Activated CD4-positive, alpha-beta T cell treated with anti-CD3 and anti-CD28 coated beads, Interleukin-2, amount 50 U/mL, for 16 hours (primary cell): Measurements from ENCODE around the gene PSORS1C1.
A peak's percentile ranks its signal among the peaks of the same experiment; 100 is the strongest.
"Not testable (repeated sequence)": the region's sequence is repeated elsewhere in the genome, so short reads cannot be mapped to it uniquely, and the experiment has no call there.

Experiments used
- DNase-seq: peaks from one replicate; pipeline ENCODE4 v3.0.0-alpha.2; 2020

The PSORS1C1 gene

GRCh38 chr6:31161216-31162126 lies 46.9 kb downstream of the PSORS1C1 start:
- DNase-seq, result no peak

DNA sequence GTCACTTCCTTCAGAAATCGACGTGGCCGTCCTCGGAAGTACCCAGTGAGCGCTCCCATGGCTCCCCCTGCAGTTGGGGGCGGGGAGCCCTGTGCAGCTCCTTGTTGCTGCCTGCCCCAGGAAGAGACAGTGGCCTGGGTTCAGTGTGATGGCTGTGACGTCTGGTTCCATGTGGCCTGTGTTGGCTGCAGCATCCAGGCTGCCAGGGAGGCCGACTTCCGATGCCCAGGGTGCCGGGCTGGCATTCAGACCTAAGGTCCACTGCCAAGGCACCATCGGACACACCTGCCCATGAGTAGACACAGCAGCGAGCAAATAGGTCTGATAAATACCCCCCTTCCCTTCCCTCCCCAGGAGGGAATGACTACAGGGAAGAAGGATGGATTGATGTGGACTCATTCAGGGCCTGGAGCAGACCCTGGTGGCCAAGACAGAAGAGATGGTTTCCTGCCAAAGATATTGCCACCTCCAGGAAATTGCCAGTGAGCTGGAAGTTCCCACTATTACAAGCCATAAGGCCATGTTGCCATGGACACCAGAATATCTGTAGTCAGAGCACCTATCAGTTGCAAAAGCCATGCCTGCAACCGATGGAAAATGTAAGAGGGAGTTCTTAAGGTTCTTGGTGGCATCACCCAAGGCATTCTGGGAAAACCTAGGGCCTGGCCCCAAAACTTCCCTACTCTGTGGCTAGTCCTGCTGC lies 48.0 kb downstream of the PSORS1C1 start:
- no peak for DNase-seq

DNA sequence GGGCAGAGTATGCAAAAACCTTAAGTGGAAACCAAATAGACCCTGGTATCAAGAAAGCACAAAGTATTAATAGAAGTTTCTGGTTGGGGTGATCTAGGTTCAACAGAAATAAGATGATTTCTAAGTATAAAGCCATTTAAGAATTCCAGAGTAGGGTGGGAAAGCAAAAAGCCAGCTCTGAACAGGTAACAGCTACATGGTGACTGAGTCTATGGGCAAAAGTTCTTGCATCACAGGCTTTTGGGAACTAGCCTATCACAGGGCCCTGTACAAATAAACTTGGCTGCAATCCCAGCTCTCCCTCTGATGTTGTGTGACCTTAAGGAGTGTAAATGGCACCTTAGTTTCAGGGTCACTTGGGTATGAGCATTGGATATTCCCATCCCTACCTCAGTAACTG lies 49.3 kb downstream of the PSORS1C1 start:
- DNase-seq, result no peak

GRCh38 chr6:31164475-31165063 lies 50.0 kb downstream of the PSORS1C1 start:
- not testable (repeated sequence) for DNase-seq

DNA sequence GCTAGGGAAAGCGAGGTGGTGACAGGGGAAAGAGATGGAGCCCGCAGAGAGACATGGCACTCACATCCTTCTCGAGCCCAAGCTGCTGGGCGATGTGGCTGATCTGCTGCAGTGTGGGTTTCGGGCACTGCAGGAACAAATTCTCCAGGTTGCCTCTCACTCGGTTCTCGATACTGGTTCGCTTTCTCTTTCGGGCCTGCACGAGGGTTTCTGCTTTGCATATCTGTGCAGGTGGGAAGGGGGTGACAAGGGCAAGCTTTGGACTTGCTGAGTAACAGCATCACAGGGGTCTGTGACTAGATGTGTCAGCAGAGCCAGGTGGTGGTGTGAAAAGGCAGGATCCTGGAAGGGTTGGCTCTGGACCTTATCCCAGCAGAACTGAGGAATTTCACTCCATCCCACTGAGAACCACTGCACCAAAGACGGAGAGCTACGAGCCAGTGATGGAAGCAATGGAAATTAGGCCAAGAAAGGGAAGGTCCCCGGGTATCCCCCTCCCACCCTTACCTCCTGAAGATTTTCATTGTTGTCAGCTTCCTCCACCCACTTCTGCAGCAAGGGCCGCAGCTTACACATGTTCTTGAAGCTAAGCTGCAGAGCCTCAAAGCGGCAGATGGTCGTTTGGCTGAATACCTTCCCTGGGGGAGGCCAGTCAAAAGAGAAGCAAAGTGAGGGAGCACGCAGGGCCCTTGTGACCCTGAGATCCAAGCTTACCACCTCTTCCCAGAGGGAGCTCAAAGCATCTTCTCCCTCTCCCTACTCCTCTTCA lies 50.6 kb downstream of the PSORS1C1 start:
- not testable (repeated sequence) for DNase-seq

GRCh38 chr6:31165986-31166385 lies 51.4 kb downstream of the PSORS1C1 start:
- DNase-seq, result no peak

DNA sequence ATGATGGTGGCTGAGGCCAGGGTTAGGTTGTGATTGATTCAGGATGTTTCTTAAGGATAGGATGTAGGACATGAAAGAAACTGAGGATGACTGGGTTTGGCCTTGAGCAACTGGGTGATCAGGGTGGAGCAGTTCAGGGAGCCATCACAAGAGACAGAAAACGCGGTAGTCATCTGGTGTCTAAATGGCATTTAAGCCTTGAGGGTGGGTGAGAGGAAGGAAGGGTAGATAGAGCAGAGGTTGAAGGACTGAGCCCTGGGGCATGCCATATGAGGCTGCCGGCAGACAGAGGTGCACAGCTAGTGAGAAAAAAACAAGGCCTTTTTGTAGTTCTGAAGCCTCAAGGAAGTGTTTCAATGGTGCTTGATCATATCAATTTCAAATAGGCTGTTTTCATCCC lies 54.0 kb downstream of the PSORS1C1 start:
- DNase-seq, result no peak

GRCh38 chr6:31169123-31169857 lies 54.7 kb downstream of the PSORS1C1 start:
- DNase-seq, result no peak

GRCh38 chr6:31169858-31170599 lies 55.4 kb downstream of the PSORS1C1 start:
- DNase-seq, result not testable (repeated sequence)

DNA sequence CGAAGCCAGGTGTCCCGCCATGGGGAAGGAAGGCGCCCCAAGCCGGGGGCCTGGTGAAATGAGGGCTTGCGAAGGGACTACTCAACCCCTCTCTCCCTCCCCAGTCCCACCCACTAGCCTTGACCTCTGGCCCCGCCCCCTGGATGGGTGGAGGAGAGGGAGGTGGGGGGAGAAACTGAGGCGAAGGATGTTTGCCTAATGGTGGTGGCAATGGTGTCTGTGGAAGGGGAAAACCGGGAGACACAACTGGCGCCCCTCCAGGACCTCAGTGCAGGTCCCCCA lies 55.9 kb downstream of the PSORS1C1 start, which contains the start of gene POU5F1:
POU5F1 (minus strand) TSS at position 83 of the 282 bp plus-strand sequence; CDS start at position 21, 62 bp downstream.
- no peak for DNase-seq

DNA sequence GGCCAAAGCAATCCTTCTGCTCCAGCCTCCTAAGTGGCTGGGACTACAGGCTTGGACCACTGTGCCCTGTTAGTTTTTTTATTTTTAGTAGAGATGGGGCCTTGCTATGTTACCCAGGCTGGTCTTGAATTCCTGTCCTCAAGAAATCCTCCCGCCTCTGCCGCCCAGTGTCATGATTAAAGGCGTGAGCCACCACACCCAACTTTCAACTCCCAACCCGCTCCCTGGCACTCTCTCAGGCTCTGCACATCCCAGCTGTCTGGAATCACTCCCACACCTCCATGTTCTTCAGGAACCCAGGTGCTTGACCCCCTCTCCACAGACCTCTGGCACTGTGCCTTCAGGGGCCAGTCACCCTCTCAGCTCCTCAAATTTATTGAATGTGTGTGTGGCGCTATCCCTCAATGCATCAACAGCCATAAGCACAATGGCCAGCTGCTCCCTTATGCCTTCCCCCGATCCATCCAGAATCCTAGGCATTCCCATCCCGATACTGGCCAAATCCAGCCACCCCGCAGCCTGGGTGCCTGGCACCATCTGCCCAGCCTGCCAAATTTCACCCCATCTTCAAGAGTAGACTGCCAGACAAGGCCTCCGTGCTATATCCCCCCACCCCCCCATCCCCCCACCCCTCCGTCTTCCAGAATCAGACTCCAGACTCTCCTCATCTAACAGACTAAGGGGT lies 56.5 kb downstream of the PSORS1C1 start:
- DNase-seq, result no peak

DNA sequence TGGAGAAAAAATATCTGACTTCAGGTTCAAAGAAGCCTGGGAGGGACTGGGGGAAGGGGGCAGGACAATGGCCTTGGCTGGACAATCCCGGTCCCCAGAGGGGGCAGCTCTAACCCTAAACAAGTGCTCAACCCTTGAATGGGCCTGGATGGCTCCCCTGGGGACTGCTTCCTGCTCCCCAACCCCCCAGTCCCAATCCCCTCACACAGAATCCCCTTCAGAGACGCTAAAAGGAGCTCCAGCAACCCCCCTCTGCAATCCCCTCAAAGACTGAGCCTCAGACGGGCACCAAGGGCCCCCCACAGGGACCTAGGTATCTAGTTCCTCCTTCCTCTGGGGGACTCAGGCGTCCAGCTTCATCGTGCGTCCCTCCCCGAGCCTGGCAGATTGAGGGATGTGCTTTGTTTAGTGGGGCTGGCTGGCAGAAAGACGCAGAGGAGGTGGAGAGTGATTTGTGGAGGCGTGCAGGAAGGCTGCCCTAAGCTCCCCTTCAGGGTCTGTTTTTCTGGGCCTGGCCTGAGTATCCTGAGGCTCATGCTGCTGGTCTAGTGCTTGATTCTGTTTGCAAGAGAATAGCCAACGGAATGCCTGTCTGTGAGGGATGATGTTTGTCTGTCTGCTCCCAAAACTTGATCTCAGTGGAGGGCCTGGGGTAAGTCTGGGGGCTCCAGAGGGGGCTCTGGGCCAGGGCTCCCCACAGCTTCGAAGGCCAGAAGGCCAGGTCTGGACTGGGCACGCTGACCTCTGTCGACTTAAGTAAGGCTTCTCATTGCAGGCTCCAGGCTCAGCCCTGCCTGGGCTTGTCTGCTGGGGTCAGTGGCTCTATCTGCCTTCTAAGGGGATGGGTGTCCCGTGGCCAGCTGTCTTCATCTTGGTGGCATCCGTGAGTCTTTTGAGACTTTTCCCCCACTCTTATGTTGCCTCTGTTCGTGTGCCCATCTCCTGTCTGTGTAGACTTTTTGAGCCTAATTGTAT lies 57.6 kb downstream of the PSORS1C1 start:
- no peak for DNase-seq

DNA sequence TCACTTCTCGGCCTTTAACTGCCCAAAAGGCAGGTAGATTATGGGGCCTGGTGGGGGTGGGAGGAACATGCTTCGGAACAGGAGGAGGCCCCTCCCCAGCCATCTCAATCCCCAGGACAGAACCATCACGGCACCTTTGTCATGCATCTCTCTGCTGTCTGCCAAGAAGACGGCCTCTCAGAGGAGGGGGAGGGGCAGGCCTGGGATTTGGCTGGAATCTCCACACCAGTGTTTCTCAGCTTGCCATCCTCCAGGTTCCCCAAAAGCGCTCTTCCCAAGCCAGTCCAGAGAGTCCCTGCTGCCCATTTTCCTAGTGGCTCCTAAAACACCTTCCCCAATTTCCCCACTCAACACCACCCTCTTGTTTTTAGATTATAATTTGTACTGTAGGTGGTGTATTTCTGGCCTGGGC lies 58.4 kb downstream of the PSORS1C1 start:
- no peak for DNase-seq

DNA sequence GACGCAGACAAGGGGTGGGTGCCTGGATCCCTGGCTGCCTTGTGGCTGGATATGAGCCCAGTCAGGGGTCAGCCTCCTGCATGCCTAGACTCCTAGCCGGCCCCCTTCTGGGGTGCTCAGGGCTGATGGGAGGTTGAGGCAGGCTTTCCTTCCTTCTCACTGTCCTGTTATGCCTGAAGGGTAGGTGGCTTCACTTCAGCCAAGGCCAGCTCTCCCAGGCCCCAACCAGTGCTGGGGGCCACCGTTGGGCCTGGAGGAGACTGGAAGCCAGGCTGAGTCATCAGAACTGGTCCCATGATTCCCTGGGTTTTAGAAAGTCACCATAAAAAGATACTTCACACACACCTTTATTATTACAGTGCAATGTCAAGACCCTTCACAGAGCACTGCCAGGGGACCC lies 58.8 kb downstream of the PSORS1C1 start:
- no peak for DNase-seq

- DNase-seq, result no peak
Observed at GRCh38 chr6:31174378-31174777, 59.8 kb downstream of the PSORS1C1 start.

GRCh38 chr6:31175971-31176370 lies 61.4 kb downstream of the PSORS1C1 start:
- DNase-seq, result no peak

DNA sequence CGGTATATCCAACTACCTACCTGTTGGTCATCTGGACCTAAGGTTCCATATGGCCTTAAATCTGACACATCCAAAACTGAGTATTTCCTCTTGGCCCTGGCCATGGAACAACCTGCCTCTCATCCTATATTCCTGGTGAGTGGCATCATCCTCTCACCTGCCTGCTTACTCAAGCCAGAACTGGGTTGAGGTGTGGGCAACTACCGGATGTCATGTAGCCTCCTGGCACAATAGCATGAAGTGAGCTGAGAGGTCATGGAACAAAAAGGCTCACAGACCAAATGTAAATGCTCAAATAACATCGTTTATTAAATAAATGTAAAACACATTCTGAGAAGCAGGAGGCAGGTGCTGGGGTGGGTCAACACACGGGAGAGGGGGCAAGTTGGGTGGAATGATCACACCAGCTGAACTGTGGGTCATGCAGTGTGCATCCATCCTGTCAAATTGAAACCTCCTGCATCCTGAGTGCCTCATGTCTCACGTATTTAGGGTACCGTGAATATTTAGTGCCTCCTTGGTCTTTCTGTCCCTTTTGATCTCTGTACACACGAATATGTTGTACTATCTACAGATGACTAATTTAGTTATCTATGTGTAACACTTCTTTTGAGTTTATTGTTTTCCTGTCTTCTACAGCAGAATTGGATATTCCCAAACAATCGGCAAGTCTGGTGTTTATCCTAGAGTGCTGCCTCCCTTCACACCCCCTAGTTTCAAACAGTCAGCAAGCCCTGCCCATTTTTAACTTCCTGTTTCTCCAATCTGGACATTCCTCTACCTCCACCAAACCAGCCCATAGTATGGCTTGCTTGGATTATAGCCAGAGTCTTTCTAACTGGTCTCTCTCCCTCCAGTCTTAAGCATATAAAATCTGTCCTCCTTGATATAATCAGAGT lies 63.8 kb downstream of the PSORS1C1 start:
- DNase-seq, result peak; percentile 61

- no peak for DNase-seq
Observed at GRCh38 chr6:31179042-31179386, 64.4 kb downstream of the PSORS1C1 start.

GRCh38 chr6:31179896-31180295 lies 65.3 kb downstream of the PSORS1C1 start:
- DNase-seq, result no peak
